AG04449 (cell line): ENCODE data around the gene GSTCD.
A peak's percentile ranks its signal among the peaks of the same experiment; 100 is the strongest.

Experiments
- CTCF ChIA-PET: fragments of 350-600 bp; formaldehyde crosslinking; extraction: SDS; loops from one replicate; lab custom pipeline; 2021; ENCODE audit warnings: antibody characterized with exemption; lab: Yijun Ruan, JAX
- POLR2A ChIA-PET: fragments of 400-600, 350-600 bp; formaldehyde crosslinking; extraction: SDS; loops from one replicate; lab custom pipeline; 2020; ENCODE audit warnings: antibody characterized with exemption, inconsistent platforms; lab: Yijun Ruan, JAX
- DNase-seq: peaks from one replicate; pipeline ENCODE4 v3.0.0-alpha.2; 2010; ENCODE audit warnings: low read depth, low spot score
- H3K4me3 ChIP-seq: 2 replicates; pipeline ENCODE4 v1.5.1; 2011; ENCODE audit warnings: low read depth, mild to moderate bottlenecking, control low read depth, low read length
- CTCF ChIP-seq: IDR thresholded peaks from one replicate; pipeline ENCODE4 v1.5.1; 2011; ENCODE audit warnings: mild to moderate bottlenecking, moderate library complexity, low read length, control low read depth, inconsistent platforms; ENCODE audit not compliant: insufficient read depth; ENCODE audit errors: missing control alignments

Gene GSTCD

GRCh38 chr4:105710678-105711077, 2.1 kb downstream of the GSTCD start:
- TF ChIP-seq CTCF, result no peak
- ChIA-PET POLR2A (no interaction called here), CTCF (interaction anchor here (0.8 to 1.5 kb wide), 2 partner anchors 9 to 188 kb away, joined by 4 to 6 read pairs; no protein-coding TSS in a partner anchor)
- no peak overlapping the region for H3K4me3 ChIP-seq
- DNase-seq, result no peak

GRCh38 chr4:105712766-105713165, 4.2 kb downstream of the GSTCD start:
- no peak for DNase-seq
- H3K4me3 ChIP-seq, result no peak overlapping the region
- CTCF ChIA-PET, result interaction anchor here (1.3 to 2.1 kb wide), 2 partner anchors 192 to 239 kb away, joined by 3 to 7 read pairs; partner anchors contain the start of gene PPA2
- POLR2A ChIA-PET, result no interaction called here
- TF ChIP-seq CTCF, result no peak

- no peak overlapping the region for H3K4me3 ChIP-seq
- no peak for DNase-seq
- ChIA-PET POLR2A (no interaction called here), CTCF (interaction anchor here (1.2 to 2.1 kb wide), 3 partner anchors 18 to 240 kb away, joined by 4 to 8 read pairs (median 7); partner anchors contain the start of gene PPA2)
- no peak for TF ChIP-seq CTCF
These were observed 5.5 kb downstream of the GSTCD start for GRCh38 chr4:105714071-105714521.

- TF ChIP-seq CTCF, result no peak
- H3K4me3 ChIP-seq, result no peak overlapping the region
- DNase-seq, result no peak
- CTCF ChIA-PET, result interaction anchor here (0.7 to 2.1 kb wide), 17 partner anchors 10 to 394 kb away, joined by 3 to 11 read pairs (median 3); partner anchors contain the start of gene PPA2
- POLR2A ChIA-PET, result no interaction called here
These were observed 6.3 kb downstream of the GSTCD start for GRCh38 chr4:105714932-105715331.

GRCh38 chr4:105715692-105716278, 7.2 kb downstream of the GSTCD start:
- peak; percentile 25 for TF ChIP-seq CTCF
- POLR2A ChIA-PET, result no interaction called here
- no peak overlapping the region for H3K4me3 ChIP-seq
- CTCF ChIA-PET, result interaction anchor here (0.7 to 2.1 kb wide), 16 partner anchors 9 to 394 kb away, joined by 3 to 11 read pairs (median 3); partner anchors contain the start of gene PPA2
- no peak for DNase-seq

GRCh38 chr4:105719204-105719603, 10.6 kb downstream of the GSTCD start:
- H3K4me3 ChIP-seq, result no peak overlapping the region
- DNase-seq, result no peak
- TF ChIP-seq CTCF, result no peak
- POLR2A ChIA-PET, result no interaction called here
- CTCF ChIA-PET, result interaction anchor here (0.9 to 1.8 kb wide), 4 partner anchors 9 to 199 kb away, joined by 3 to 6 read pairs (median 3); no protein-coding TSS in a partner anchor
